GM21825 (cell line): Measurements from ENCODE around the gene GALNT16.
A peak's percentile ranks its signal among the peaks of the same experiment; 100 is the strongest.
"Not testable (repeated sequence)": the region's sequence is repeated elsewhere in the genome, so short reads cannot be mapped to it uniquely, and the experiment has no call there.

Experiments
- ATAC-seq: cut with Tn5 transposase; IDR thresholded peaks from one replicate; pipeline ENCODE4 v1.9.1; 2021; ENCODE audit warnings: mild to moderate bottlenecking, moderate library complexity; ENCODE audit not compliant: unreplicated experiment

Gene GALNT16

GRCh38 chr14:69259168-69259526 is 811 bp upstream of the GALNT16 start:
- no peak for ATAC-seq

GRCh38 chr14:69260190-69260860 is 367 bp downstream of the GALNT16 start:
- ATAC-seq, result no peak

- ATAC-seq, result no peak
Measured at GRCh38 chr14:69260861-69261564, 1.1 kb downstream of the GALNT16 start.

GRCh38 chr14:69261761-69262331 is 1.9 kb downstream of the GALNT16 start:
- no peak for ATAC-seq

- no peak for ATAC-seq
Measured at GRCh38 chr14:69262516-69262915, 2.6 kb downstream of the GALNT16 start.

GRCh38 chr14:69263364-69263763 is 3.4 kb downstream of the GALNT16 start:
- ATAC-seq, result no peak

- no peak for ATAC-seq
Measured at GRCh38 chr14:69263771-69264170, 3.8 kb downstream of the GALNT16 start.

GRCh38 chr14:69266572-69267345 is 6.8 kb downstream of the GALNT16 start:
- ATAC-seq, result no peak

- no peak for ATAC-seq
Measured at GRCh38 chr14:69267492-69267891, 7.5 kb downstream of the GALNT16 start.

- ATAC-seq, result no peak
Measured at GRCh38 chr14:69268223-69268622, 8.3 kb downstream of the GALNT16 start.

GRCh38 chr14:69268763-69269162 is 8.8 kb downstream of the GALNT16 start:
- no peak for ATAC-seq

- ATAC-seq, result no peak
Measured at GRCh38 chr14:69269381-69269780, 9.4 kb downstream of the GALNT16 start.

GRCh38 chr14:69270097-69270496 is 10.1 kb downstream of the GALNT16 start:
- no peak for ATAC-seq

- ATAC-seq, result no peak
Measured at GRCh38 chr14:69270795-69271708, 11.1 kb downstream of the GALNT16 start.

- ATAC-seq, result no peak
Measured at GRCh38 chr14:69274321-69274720, 14.4 kb downstream of the GALNT16 start.

- ATAC-seq, result no peak
Measured at GRCh38 chr14:69275331-69275730, 15.4 kb downstream of the GALNT16 start.

- not testable (repeated sequence) for ATAC-seq
Measured at GRCh38 chr14:69277356-69277755, 17.4 kb downstream of the GALNT16 start.

- no peak for ATAC-seq
Measured at GRCh38 chr14:69280746-69281291, 20.9 kb downstream of the GALNT16 start.

GRCh38 chr14:69281450-69282169 is 21.7 kb downstream of the GALNT16 start:
- peak; percentile 52 for ATAC-seq

GRCh38 chr14:69282448-69282847 is 22.5 kb downstream of the GALNT16 start:
- no peak for ATAC-seq
